Activated T-cell treated with anti-CD3 and anti-CD28 coated beads, Interleukin-2, amount 50 U/mL, for 4 hours (primary cell): ENCODE data around the gene HOXC12. TPM values are rescaled to one million over a fixed set of nuclear protein-coding genes. Genes with fewer than 3 reads are reported as not detected.

Experiments used
- ATAC-seq, 2 donors: fragments of 200-7000 bp; cut with Tn5 transposase; one replicate each; pipeline ENCODE4 v1.10.0; 2021
- DNase-seq: peaks from one replicate; pipeline ENCODE4 v3.0.0-alpha.2; 2020
- H3K27me3 Mint-ChIP-seq: one replicate; pipeline ENCODE4 v1.8.0; 2021; ENCODE audit warnings: low read depth, mixed read lengths
- H3K36me3 Mint-ChIP-seq: one replicate; pipeline ENCODE4 v1.8.0; 2022; ENCODE audit warnings: mixed read lengths; ENCODE audit not compliant: insufficient read depth
- H3K4me1 Mint-ChIP-seq: one replicate; pipeline ENCODE4 v1.8.0; 2021; ENCODE audit warnings: low read depth, mixed read lengths
- H3K4me3 Mint-ChIP-seq: one replicate; pipeline ENCODE4 v1.8.0; 2021; ENCODE audit warnings: mild to moderate bottlenecking, moderate library complexity, mixed read lengths
- H3K9me3 Mint-ChIP-seq: one replicate; pipeline ENCODE4 v1.8.0; 2021; ENCODE audit warnings: mixed read lengths
- total RNA-seq, 3 donors: library from RNA; stranded (reverse); gene quantifications; one replicate each; pipeline ENCODE4 v1.2.1, GENCODE V29; 2021

Gene HOXC12
- total RNA-seq, 3 donors from 2014 or later: not detected

- Mint-ChIP-seq H3K27me3 (peaks cover 93% of the 10 kb centered on the region), H3K4me3 (no peak overlapping the region), H3K4me1 (peaks cover 18% of the 10 kb centered on the region), H3K9me3 (no peaks in the 10 kb centered on the region), H3K36me3 (no peaks in the 10 kb centered on the region)
- DNase-seq (no peak), ATAC-seq (no peak)
Observed at GRCh38 chr12:54004841-54005530, 50.3 kb downstream of the HOXC12 start.

DNA sequence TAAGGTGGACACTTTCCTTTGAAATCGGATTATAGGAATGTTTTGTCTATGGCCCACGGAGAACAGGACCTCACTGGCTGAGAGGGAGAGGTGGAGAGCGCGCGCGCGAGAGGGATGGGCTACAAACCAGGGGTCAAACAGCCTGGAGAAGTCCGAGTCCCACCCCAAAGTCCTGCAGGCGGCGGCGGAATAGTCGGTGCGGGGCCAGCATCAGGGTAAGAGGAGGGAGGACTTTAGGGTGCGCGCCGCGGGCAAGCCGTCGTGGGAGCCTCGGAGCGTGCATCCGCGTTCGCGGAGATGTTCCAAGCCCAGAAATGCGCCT is 50.8 kb downstream of the HOXC12 start:
- H3K9me3 Mint-ChIP-seq: no peaks in the 10 kb centered on the region
- no peak for ATAC-seq

GRCh38 chr12:54005853-54006558 is 51.3 kb downstream of the HOXC12 start:
- H3K4me3 Mint-ChIP-seq: peak overlapping the region; percentile 82
- H3K4me1 Mint-ChIP-seq: peaks cover 20% of the 10 kb centered on the region
- peak; percentile 82 to 84 for ATAC-seq
- H3K27me3 Mint-ChIP-seq: peaks cover 92% of the 10 kb centered on the region
- no peaks in the 10 kb centered on the region for H3K36me3 Mint-ChIP-seq
- DNase-seq: peak; percentile 83
- H3K9me3 Mint-ChIP-seq: no peaks in the 10 kb centered on the region

More for the DNA sequence above, 50.8 kb downstream of the HOXC12 start:
- DNase-seq: no peak
- peaks cover 19% of the 10 kb centered on the region for H3K4me1 Mint-ChIP-seq
- H3K36me3 Mint-ChIP-seq: no peaks in the 10 kb centered on the region
- no peak overlapping the region for H3K4me3 Mint-ChIP-seq
- peaks cover 93% of the 10 kb centered on the region for H3K27me3 Mint-ChIP-seq

DNA sequence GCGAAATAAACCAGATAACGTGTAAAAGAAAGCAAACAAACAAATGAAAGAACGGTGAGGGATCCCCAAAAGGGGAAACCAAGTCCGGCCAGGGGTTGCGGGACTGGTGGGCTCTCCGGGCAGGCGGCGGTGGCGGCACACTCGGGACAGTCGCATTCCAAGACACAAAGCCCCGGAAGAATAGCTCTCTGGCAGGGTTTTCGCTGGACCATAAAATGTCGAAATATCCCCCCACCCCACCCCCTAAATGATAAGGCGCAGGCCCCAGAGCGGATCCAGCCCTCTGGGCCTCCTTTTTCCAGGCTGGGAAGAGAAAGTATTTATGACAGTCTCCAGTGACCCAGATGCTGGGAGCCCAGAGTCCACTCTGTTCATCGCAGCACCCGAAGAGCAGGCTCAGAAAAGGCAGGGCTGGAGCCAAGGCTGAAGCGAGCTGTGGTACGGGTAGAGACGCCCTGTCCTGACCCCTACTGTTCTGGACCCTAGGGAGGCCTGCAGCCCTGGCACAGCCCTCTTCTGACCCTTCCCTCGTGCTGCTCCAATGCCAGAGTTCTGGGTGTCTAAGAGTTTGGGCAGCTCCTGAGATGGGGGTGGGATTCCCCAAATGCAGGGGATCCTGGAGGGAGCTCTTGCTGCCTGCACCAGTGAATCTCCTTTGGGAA is 52.0 kb downstream of the HOXC12 start:
- no peak for DNase-seq
- Mint-ChIP-seq H3K4me1 (peaks cover 26% of the 10 kb centered on the region), H3K27me3 (peaks cover 92% of the 10 kb centered on the region), H3K9me3 (no peaks in the 10 kb centered on the region), H3K4me3 (peak overlapping the region; percentile 82), H3K36me3 (no peaks in the 10 kb centered on the region)
- ATAC-seq: no peak

DNA sequence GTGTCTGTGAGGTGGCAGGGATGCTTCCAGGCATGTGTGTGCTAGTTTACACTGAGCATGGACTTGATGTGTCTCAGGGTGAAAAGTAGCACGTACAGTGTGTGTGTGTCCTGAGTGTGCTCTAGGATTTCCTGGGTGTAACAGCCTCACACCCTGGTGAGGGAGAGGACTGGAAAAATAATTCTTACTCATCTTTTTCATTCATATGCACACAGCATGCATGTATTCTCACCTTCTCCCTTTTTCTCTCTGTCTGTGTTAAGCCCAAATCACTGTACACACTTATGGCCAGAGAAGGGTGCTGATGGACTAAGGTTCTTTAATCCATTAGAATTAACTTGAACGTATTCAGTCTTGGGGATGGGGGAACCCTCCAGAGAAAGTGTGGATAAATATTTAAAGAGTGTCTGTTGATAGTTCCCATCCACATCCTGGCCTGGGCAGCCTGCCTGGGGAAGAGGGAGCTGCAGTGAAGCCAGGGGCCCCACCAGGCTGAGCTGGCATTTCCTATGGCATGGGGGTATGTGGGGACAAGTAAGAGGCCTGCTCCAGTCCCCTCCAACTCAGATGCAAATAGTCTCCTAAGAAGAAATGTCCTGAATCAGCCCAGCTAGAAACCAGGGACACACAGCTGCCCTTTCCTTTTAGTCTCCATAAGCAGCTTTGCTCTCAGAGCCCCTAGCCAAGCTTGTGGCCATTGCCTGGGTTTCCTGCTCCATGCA is 53.0 kb downstream of the HOXC12 start:
- H3K27me3 Mint-ChIP-seq: peaks cover 91% of the 10 kb centered on the region
- DNase-seq (no peak), ATAC-seq (no peak)
- no peak overlapping the region for H3K4me3 Mint-ChIP-seq
- peaks cover 21% of the 10 kb centered on the region for H3K4me1 Mint-ChIP-seq
- no peaks in the 10 kb centered on the region for H3K36me3 Mint-ChIP-seq
- H3K9me3 Mint-ChIP-seq: no peaks in the 10 kb centered on the region

GRCh38 chr12:54008260-54008552 is 53.5 kb downstream of the HOXC12 start:
- DNase-seq: no peak
- ATAC-seq: no peak
- peaks cover 91% of the 10 kb centered on the region for H3K27me3 Mint-ChIP-seq
- peaks cover 21% of the 10 kb centered on the region for H3K4me1 Mint-ChIP-seq
- no peak overlapping the region for H3K4me3 Mint-ChIP-seq
- no peaks in the 10 kb centered on the region for H3K9me3 Mint-ChIP-seq
- no peaks in the 10 kb centered on the region for H3K36me3 Mint-ChIP-seq

Other genes starting within 250 kb of the HOXC12 start
- gene CALCOCO1, start 227.5 kb upstream of the HOXC12 start, total RNA-seq: 1 to 10 TPM; 2.6 to 9.9 (median 7.1) TPM
- not detected for gene CISTR, start 202.9 kb upstream of the HOXC12 start, total RNA-seq
- gene HOXC13, start 16.1 kb upstream of the HOXC12 start, total RNA-seq: not detected
- gene HOXC11, start 18.2 kb downstream of the HOXC12 start, total RNA-seq: not detected
- gene HOTAIR, start 20.1 kb downstream of the HOXC12 start, total RNA-seq: not detected
- not detected for gene HOXC10, start 30.2 kb downstream of the HOXC12 start, total RNA-seq
- not detected for gene HOXC9, start 45.3 kb downstream of the HOXC12 start, total RNA-seq
- gene HOXC8, start 54.1 kb downstream of the HOXC12 start, total RNA-seq: not detected
- not detected for gene HOXC6, start 73.5 kb downstream of the HOXC12 start, total RNA-seq
- gene HOXC5, start 78.1 kb downstream of the HOXC12 start, total RNA-seq: not detected
- gene HOXC4, start 98.9 kb downstream of the HOXC12 start, total RNA-seq: under 1 TPM; 0.16 to 0.40 (median 0.29) TPM
- gene SMUG1, start 234.1 kb downstream of the HOXC12 start, total RNA-seq: 10 to 100 TPM; 14.1 to 19.8 (median 19.2) TPM